ENCODE data around the gene SPAG4. TPM values are rescaled to one million over a fixed set of nuclear protein-coding genes. Genes with fewer than 3 reads are reported as not detected.

The SPAG4 gene
- total RNA-seq, 4 donors from 2014 or later = 0.89 TPM; not detected in 3

GRCh38 chr20:35643045-35643444 lies 27.4 kb downstream of the SPAG4 start:
- H3K4me3 ChIP-seq = no peak overlapping the region
- H3K36me3 ChIP-seq = no peaks in the 10 kb centered on the region
- H3K27ac ChIP-seq = no peak overlapping the region
- DNase-seq (ENCODE audit: low spot score in 2 of 2) = no peak
- H3K9me3 ChIP-seq = no peaks in the 10 kb centered on the region
- TF ChIP-seq EP300 (IDR thresholded peaks at IDR 0.05) (no peak), POLR2AphosphoS5 (IDR thresholded peaks at IDR 0.05) (no peak), POLR2A (IDR thresholded peaks at IDR 0.05) (no peak), CTCF (IDR thresholded peaks at IDR 0.05) (no peak)
- H3K4me1 ChIP-seq = peaks cover 11% of the 10 kb centered on the region
- 96% methylated on average over 7 of the region's 7 CpGs for WGBS
- no peaks in the 10 kb centered on the region for H3K27me3 ChIP-seq

- no peaks in the 10 kb centered on the region for H3K27me3 ChIP-seq
- TF ChIP-seq POLR2A (IDR thresholded peaks at IDR 0.05) = no peak
- no peak for TF ChIP-seq CTCF (IDR thresholded peaks at IDR 0.05)
- no peak for TF ChIP-seq EP300 (IDR thresholded peaks at IDR 0.05)
- no peak for TF ChIP-seq POLR2AphosphoS5 (IDR thresholded peaks at IDR 0.05)
- 78% methylated on average over 2 of the region's 2 CpGs for WGBS
- H3K27ac ChIP-seq = no peak overlapping the region
- no peaks in the 10 kb centered on the region for H3K36me3 ChIP-seq
- H3K9me3 ChIP-seq = no peaks in the 10 kb centered on the region
- DNase-seq (ENCODE audit: low spot score in 2 of 2) = no peak
- H3K4me3 ChIP-seq = no peak overlapping the region
- H3K4me1 ChIP-seq = peaks cover 8% of the 10 kb centered on the region
Observed at GRCh38 chr20:35644806-35645205, 29.2 kb downstream of the SPAG4 start.

GRCh38 chr20:35648836-35649235 lies 33.2 kb downstream of the SPAG4 start:
- Histone ChIP-seq H3K4me1 (peaks cover 8% of the 10 kb centered on the region), H3K9me3 (no peaks in the 10 kb centered on the region), H3K27me3 (no peaks in the 10 kb centered on the region), H3K36me3 (peaks cover 20% of the 10 kb centered on the region), H3K4me3 (no peak overlapping the region), H3K27ac (no peak overlapping the region)
- DNase-seq (ENCODE audit: low spot score in 2 of 2) = no peak
- TF ChIP-seq CTCF (IDR thresholded peaks at IDR 0.05) (no peak), POLR2A (IDR thresholded peaks at IDR 0.05) (no peak)

- Histone ChIP-seq H3K27ac (no peak overlapping the region), H3K4me3 (no peak overlapping the region), H3K4me1 (peaks cover 2% of the 10 kb centered on the region), H3K9me3 (no peaks in the 10 kb centered on the region), H3K36me3 (peaks cover 34% of the 10 kb centered on the region), H3K27me3 (no peaks in the 10 kb centered on the region)
- TF ChIP-seq EP300 (IDR thresholded peaks at IDR 0.05) (no peak), POLR2A (IDR thresholded peaks at IDR 0.05) (no peak), POLR2AphosphoS5 (IDR thresholded peaks at IDR 0.05) (no peak)
- WGBS = 85% methylated on average over 3 of the region's 3 CpGs
- no peak for DNase-seq (ENCODE audit: low spot score in 2 of 2)
Observed at GRCh38 chr20:35650632-35651031, 35.0 kb downstream of the SPAG4 start.

GRCh38 chr20:35651958-35652357 lies 36.3 kb downstream of the SPAG4 start:
- Histone ChIP-seq H3K4me1 (no peaks in the 10 kb centered on the region), H3K36me3 (peaks cover 34% of the 10 kb centered on the region), H3K4me3 (no peak overlapping the region), H3K27ac (no peak overlapping the region), H3K9me3 (no peaks in the 10 kb centered on the region), H3K27me3 (no peaks in the 10 kb centered on the region)
- TF ChIP-seq POLR2AphosphoS5 (IDR thresholded peaks at IDR 0.05) = no peak
- TF ChIP-seq EP300 (IDR thresholded peaks at IDR 0.05) = no peak
- TF ChIP-seq CTCF (IDR thresholded peaks at IDR 0.05) = no peak
- TF ChIP-seq POLR2A (IDR thresholded peaks at IDR 0.05) = no peak
- no peak for DNase-seq (ENCODE audit: low spot score in 2 of 2)
